ENCODE measurements around the gene PTK6. TPM values are rescaled to one million over a fixed set of nuclear protein-coding genes. Genes with fewer than 3 reads are reported as not detected.

PTK6 gene
- total RNA-seq, 3 donors from 2014 or later (not counting 1 experiment from before 2014, with no cell fraction given) = 0.16 to 0.48 TPM; not detected in 1

- H3K27me3 Mint-ChIP-seq (ENCODE audit: low read depth in 2 of 2) = peaks cover 0 to 7% of the 10 kb centered on the region in 2 donors
- H3K27ac Mint-ChIP-seq = no peak overlapping the region
- intact Hi-C loops (cut with micrococcal nuclease) = no loop called here
- Histone ChIP-seq H3K27me3 (ENCODE audit: control insufficient read depth, insufficient read depth, low read length) (peaks cover 2% of the 10 kb centered on the region), H3K4me1 (ENCODE audit: control insufficient read depth, insufficient read depth, low read length) (no peaks in the 10 kb centered on the region), H3K9me3 (ENCODE audit: control insufficient read depth, insufficient read depth, low read length) (no peaks in the 10 kb centered on the region), H3K4me3 (ENCODE audit: low read length) (no peak overlapping the region), H3K36me3 (ENCODE audit: control insufficient read depth, insufficient read depth, low read length) (no peaks in the 10 kb centered on the region), H3K27ac (ENCODE audit: low read length) (no peak overlapping the region)
- H3K4me1 Mint-ChIP-seq = no peaks in the 10 kb centered on the region
- no peaks in the 10 kb centered on the region for H3K9me3 Mint-ChIP-seq
- H3K4me3 Mint-ChIP-seq = no peak overlapping the region
- ATAC-seq (no peak), DNase-seq (no peak)
- WGBS (ENCODE audit: insufficient coverage) = 95% methylated on average over 23 of the region's 23 CpGs
- no peak for TF ChIP-seq CTCF (IDR thresholded peaks at IDR 0.05)
- no peaks in the 10 kb centered on the region for H3K36me3 Mint-ChIP-seq
Observed at GRCh38 chr20:63582382-63583063, 45.3 kb upstream of the PTK6 start.

GRCh38 chr20:63580796-63581461 is 43.8 kb upstream of the PTK6 start:
- WGBS (ENCODE audit: insufficient coverage) = 48% methylated on average over 12 of the region's 12 CpGs
- TF ChIP-seq CTCF (IDR thresholded peaks at IDR 0.05) = peak; percentile 39
- Mint-ChIP-seq H3K27ac (no peak overlapping the region), H3K27me3 (ENCODE audit: low read depth in 2 of 2) (peaks cover 0 to 9% of the 10 kb centered on the region in 2 donors), H3K36me3 (no peaks in the 10 kb centered on the region), H3K4me1 (no peaks in the 10 kb centered on the region), H3K9me3 (no peaks in the 10 kb centered on the region), H3K4me3 (no peak overlapping the region)
- no peaks in the 10 kb centered on the region for H3K36me3 ChIP-seq (ENCODE audit: control insufficient read depth, insufficient read depth, low read length)
- H3K27me3 ChIP-seq (ENCODE audit: control insufficient read depth, insufficient read depth, low read length) = peaks cover 2% of the 10 kb centered on the region
- no peaks in the 10 kb centered on the region for H3K9me3 ChIP-seq (ENCODE audit: control insufficient read depth, insufficient read depth, low read length)
- H3K4me1 ChIP-seq (ENCODE audit: control insufficient read depth, insufficient read depth, low read length) = no peaks in the 10 kb centered on the region
- ATAC-seq (peak; percentile 82 to 99 (median 90)), DNase-seq (peak; percentile 38 to 85)
- no peak overlapping the region for H3K4me3 ChIP-seq (ENCODE audit: low read length)
- H3K27ac ChIP-seq (ENCODE audit: low read length) = no peak overlapping the region
- intact Hi-C loops (cut with micrococcal nuclease) = no loop called here

GRCh38 chr20:63579017-63579694 is 42.0 kb upstream of the PTK6 start:
- peaks cover 7% of the 10 kb centered on the region for H3K4me1 ChIP-seq (ENCODE audit: control insufficient read depth, insufficient read depth, low read length)
- TF ChIP-seq CTCF (IDR thresholded peaks at IDR 0.05) = no peak
- H3K27me3 ChIP-seq (ENCODE audit: control insufficient read depth, insufficient read depth, low read length) = peaks cover 2% of the 10 kb centered on the region
- intact Hi-C loops (cut with micrococcal nuclease) = no loop called here
- no peak overlapping the region for H3K27ac Mint-ChIP-seq
- H3K4me3 Mint-ChIP-seq = no peak overlapping the region
- no peak overlapping the region for H3K4me3 ChIP-seq (ENCODE audit: low read length)
- no peaks in the 10 kb centered on the region for H3K36me3 ChIP-seq (ENCODE audit: control insufficient read depth, insufficient read depth, low read length)
- H3K9me3 Mint-ChIP-seq = no peaks in the 10 kb centered on the region
- H3K36me3 Mint-ChIP-seq = no peaks in the 10 kb centered on the region
- H3K4me1 Mint-ChIP-seq = no peaks in the 10 kb centered on the region
- DNase-seq (no peak), ATAC-seq (no peak)
- H3K9me3 ChIP-seq (ENCODE audit: control insufficient read depth, insufficient read depth, low read length) = no peaks in the 10 kb centered on the region
- peaks cover 0 to 9% of the 10 kb centered on the region in 2 donors for H3K27me3 Mint-ChIP-seq (ENCODE audit: low read depth in 2 of 2)
- 89% methylated on average over 19 of the region's 19 CpGs for WGBS (ENCODE audit: insufficient coverage)
- no peak overlapping the region for H3K27ac ChIP-seq (ENCODE audit: low read length)
